Retinal pigment epithelial cell (primary cell): ENCODE results near the gene VILL.

Experiments used
- DNase-seq: peaks from one replicate; pipeline ENCODE4 v3.0.0-alpha.2; 2010; ENCODE audit warnings: low read depth
- H3K4me3 ChIP-seq: 2 replicates; pipeline ENCODE4 v1.5.1; 2011; ENCODE audit warnings: mild to moderate bottlenecking, low read length, control low read depth, moderate library complexity
- CTCF ChIP-seq: conservative IDR thresholded peaks from 2 replicates; pipeline ENCODE4 v1.5.1; 2011; ENCODE audit warnings: low read depth, low read length, control low read depth, inconsistent platforms

VILL gene

DNA sequence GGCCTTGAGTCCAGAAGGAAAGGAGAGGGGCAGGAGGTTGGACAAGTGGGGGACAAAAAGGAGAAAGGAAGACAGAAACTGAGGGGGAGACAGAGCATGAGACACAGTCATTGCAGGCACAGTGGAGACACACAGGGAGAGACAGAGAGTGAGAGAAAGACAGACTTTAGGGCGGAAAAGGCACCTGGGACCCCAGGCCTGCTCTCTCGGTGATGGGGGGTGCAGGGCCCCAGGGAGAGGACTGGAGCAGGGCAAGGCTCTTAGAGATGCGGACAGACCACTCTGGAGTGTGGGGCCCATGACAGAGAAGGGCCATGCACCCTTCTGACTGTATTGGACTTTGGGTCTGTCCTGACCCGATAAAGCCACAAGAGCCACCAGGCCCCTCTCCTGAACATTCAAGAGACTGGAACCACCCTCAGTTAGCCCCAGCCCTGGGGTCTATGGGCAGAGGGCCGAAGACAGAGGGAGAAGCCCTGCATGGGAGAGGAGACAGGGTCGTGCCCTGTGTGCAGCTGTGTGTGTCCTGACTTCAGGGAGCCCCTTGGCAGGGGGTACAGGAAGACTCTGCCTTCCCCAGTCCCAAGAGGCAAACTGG lies 26.4 kb downstream of the VILL start:
- no peak overlapping the region for H3K4me3 ChIP-seq
- DNase-seq: no peak
- no peak for TF ChIP-seq CTCF

GRCh38 chr3:38017445-38018295 lies 27.1 kb downstream of the VILL start:
- TF ChIP-seq CTCF: no peak
- DNase-seq: no peak
- H3K4me3 ChIP-seq: no peak overlapping the region

- no peak overlapping the region for H3K4me3 ChIP-seq
- TF ChIP-seq CTCF: no peak
- no peak for DNase-seq
These were observed 28.0 kb downstream of the VILL start for GRCh38 chr3:38018296-38019266.

DNA sequence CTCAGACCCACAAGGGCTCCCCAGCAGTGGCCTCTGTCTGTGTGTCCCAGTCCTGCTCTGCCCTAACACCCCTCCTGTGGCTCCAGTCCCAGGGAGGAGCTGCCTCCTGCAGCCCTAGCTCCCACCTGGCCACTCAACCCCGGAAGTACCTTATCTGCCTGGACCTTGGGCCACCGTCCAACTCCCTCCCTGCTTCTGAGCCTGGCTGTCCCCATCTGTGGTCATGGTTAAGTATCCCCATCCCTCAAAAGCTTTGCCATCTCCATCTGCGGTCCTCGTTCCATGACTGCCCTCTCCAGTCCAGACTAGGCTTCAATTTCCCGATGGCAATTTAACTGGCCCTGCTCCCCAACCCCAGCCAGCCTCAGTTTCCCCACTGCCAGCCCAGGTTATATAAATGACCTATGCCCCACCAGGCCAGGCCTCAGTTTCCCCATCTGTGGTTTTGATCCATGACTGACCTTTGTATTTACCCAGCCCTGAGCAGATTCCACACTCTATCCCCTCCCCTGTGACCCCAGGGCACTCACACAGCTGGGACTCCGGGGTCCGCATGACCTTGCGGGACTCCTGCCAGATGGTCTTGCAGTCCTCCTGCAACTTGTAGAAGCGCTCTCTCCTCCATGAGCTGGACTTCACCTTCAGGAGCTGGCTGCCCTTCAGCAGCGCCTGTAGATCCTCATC lies 29.2 kb downstream of the VILL start:
- TF ChIP-seq CTCF: no peak
- H3K4me3 ChIP-seq: no peak overlapping the region
- DNase-seq: no peak

- H3K4me3 ChIP-seq: no peak overlapping the region
- TF ChIP-seq CTCF: no peak
- DNase-seq: no peak
These were observed 29.7 kb downstream of the VILL start for GRCh38 chr3:38020342-38020726.

DNA sequence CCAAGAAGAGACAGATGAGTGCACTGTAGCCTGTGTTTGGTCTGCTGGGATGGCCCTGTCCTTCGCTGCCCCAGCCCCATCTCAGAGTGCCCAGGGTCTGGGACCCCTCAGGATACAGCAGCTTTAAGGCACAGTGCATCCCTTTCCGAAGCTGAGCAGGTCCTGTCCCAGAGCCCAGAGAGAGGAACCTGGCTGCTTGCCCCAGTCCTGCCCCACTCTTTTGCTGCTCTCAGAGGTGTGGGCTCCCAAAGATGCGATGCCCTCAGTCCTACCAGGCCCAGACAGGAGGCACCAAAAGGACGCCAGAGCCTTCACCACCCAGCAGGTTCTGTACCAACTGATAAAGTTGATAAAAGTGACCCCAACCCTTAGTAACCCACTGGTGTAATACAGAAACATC lies 30.6 kb downstream of the VILL start:
- no peak for DNase-seq

More for the DNA sequence above, 30.6 kb downstream of the VILL start:
- no peak for TF ChIP-seq CTCF
- H3K4me3 ChIP-seq: no peak overlapping the region
